Epidermal melanocyte (primary cell): ENCODE measurements around the gene C2CD4C.
"Not testable (repeated sequence)": the region's sequence is repeated elsewhere in the genome, so short reads cannot be mapped to it uniquely, and the experiment has no call there.

Experiments
- DNase-seq: peaks from one replicate; pipeline ENCODE4 v3.0.0; 2011; ENCODE audit warnings: low spot score; ENCODE audit not compliant: insufficient read length

C2CD4C gene

DNA sequence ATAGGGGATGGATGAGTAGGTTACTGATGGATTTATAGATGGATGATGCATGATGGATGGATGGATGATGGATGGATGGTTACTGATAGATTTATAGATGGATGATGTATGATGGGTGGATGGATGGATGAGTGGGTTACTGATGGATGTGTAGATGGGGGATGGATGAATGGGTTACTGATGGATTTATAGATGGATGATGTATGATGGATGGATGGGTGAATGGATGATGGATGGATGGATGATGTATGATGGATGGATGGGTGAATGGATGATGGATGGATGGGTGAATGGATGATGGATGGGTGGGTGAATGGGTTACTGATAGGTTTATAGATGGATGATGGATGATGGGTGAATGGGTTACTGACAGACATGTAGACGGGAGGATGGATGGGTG is 6.3 kb upstream of the C2CD4C start:
- no peak for DNase-seq

DNA sequence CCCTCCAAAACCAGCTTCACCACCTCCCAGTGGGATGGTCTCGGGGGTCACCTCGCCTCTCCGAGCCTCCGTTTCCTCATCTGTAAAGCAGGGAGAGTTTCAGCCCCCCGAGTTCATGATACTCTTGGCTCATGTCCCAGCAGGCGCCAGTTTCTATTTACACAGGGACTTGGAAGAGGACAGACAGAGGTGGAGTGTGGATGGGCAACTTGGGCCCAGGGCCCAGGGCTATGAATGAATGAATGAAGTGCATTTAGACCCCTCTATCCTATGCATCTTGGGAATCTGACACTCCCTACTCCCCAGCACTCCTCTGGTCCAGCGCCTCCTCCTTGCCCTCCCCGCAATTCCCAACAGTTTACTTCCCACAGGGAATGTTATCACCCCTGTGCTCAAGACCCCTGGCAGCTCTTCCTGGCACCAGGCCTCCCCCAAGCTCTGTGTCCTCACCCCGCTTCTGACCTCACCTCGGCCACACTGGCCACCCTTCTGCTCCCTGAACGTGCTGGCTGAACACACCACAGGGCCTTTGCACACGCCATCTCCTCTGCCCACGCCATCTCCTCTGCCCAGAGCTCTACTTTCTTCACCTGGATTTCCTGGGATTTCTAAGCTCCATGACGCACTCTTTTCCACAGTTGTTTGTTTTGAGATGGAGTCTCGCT is 4.9 kb upstream of the C2CD4C start:
- no peak for DNase-seq

DNA sequence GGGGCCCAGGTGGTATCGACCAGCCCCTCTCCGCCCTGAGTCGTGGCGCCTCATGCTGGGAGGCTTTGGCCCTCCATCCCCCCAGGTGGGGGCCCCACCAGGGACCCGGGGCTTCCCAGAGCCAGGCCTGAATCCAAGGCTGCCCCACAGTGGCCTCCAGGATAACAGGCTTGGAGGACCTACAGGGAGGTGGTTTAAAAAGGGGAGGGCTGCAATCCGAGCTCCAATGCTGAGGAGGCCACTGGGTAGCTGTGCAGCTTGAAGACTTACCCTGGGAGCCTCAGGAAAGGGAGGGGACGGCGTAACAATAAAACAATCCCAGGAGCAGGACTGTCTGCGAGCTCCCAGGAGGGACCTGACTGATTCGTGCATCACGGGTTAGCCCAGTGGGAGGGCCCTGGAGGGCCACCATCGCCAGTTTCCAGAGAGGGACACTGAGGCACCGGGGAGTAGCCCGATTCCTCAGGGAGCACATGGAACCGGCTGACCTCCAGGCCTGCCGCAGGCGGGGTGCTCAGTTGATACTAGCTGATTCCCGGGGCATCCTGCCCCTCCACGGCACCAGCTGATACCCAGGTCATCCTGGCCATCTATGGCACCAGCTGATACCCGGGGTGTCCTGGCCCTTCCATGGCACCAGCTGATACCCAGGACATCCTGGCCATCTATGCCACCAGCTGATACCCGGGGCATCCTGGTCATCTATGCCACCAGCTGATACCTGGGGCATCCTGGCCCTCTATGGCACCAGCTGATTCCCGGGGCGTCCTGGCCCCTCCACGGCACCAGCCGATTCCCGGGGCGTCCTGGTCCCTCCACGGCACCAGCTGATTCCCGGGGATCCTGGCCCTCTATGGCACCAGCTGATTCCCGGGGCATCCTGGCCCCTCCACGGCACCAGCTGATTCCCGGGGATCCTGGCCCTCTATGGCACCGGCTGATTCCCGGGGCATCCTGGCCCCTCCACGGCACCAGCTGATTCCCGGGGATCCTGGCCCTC is 3.7 kb upstream of the C2CD4C start:
- DNase-seq: no peak

DNA sequence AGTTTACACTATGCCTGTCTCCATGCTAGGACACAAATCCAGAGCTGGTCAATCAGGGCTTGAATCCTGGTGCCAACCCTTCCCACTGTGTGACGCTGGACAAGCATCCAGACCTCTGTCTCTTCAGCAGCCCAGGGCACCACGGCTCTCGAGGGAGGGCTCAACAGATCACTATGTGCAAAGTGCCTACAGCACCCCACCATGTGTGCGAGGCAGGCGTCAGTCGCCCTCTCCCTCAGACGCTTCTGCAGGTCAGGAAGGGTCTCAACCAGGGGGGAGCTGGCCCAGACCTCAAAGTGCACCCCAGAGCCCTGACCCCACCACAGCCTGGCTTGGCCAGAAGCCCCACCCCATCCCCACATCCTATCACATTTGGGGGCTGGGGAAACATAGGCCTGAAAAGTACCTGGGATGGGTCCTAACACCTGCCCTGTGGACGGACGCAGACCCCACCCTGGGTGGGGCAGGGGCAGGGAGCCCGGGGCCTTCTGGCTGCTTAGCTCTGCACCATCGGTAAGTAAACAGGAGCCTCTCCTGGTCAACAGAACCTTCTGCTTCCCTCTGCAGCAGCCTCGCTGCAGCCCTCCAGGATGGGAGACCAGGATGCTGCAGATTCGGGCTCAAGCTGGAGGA is 2.9 kb upstream of the C2CD4C start:
- no peak for DNase-seq

DNA sequence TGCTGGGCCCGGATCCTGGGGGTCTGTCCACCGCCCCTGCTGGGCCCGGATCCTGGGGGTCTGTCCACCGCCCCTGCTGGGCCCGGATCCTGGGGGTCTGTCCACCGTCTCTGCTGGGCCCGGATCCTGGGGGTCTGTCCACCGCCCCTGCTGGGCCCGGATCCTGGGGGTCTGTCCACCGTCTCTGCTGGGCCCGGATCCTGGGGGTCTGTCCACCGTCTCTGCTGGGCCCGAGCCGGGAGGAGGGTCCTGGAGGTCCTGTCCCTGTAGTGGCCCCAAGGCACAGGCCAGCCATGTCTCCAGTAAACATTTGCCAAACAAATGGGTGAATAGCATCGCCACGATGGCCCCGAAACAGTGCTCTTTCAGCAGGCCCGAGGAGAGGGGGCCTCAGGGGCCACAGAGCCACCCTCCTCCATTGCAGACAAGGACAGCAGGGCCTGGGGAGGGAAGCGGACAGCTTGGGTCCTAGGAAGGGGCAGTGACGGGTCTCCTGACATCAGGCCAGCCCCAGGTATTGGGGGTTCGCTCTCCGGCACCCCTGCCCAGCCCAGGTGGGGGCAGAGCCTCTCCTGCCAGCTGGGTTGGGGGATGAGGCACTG is 2.3 kb upstream of the C2CD4C start:
- not testable (repeated sequence) for DNase-seq

DNA sequence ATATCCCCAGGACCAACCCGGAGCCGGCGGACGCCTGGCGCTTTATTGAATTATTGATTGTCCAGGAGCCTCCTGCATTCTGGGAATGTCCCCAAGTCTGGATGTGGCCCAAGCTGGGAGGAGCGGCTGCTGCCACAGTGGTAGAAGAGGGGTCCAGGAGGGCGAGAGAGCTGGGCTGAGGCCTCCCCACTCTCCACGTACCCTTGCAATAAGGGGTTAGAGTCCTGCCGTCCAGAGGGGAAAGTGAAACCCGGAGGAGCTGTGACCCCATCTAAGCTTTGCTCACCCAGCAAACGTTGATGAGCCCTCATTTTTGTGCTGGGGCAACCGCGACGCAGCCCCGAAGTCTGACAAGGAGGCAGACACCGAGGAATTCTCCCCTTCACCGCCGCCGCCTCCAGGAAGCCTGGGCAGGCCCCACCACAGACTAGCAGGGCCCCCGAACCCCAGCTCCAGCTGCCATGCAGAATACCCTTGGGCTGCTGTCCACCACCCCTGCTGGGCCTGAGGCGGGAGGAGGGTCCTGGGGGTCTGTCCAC is 1.4 kb upstream of the C2CD4C start:
- no peak for DNase-seq

DNA sequence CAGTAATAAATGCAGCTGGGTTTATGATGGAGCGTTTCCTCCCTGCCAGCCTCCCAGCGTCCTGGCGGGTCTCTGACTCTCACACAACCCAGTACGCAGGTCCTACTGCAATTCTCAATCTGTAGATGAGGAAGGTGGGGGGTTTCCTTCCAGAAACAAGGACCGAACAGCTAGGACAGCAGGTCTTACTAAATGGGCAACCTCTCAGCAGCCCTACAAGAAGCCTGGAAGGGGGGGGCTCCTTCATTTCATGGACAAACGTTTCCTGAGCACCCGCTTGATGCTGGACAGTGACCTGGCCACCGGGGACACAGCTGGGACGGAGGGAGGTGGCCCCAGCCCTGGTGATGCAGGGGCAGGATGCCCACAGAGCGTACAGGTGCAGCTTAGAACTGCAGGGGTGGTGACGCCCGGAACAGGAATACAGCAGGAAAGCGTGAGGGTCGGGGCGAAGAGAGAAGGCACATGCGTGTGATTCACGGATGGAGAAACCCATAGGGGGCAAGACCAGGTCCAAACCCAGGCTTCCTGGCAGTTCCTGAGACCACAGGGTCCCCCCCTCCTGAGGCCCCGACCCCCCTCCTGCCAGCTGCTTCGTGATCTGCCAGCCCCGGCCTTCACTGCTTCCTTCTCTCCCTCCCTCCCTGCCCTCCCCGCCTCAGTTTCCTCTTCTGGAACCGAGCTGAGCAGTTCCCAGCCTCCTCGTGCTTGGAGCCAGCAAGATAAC is 732 bp upstream of the C2CD4C start:
- DNase-seq: no peak

DNA sequence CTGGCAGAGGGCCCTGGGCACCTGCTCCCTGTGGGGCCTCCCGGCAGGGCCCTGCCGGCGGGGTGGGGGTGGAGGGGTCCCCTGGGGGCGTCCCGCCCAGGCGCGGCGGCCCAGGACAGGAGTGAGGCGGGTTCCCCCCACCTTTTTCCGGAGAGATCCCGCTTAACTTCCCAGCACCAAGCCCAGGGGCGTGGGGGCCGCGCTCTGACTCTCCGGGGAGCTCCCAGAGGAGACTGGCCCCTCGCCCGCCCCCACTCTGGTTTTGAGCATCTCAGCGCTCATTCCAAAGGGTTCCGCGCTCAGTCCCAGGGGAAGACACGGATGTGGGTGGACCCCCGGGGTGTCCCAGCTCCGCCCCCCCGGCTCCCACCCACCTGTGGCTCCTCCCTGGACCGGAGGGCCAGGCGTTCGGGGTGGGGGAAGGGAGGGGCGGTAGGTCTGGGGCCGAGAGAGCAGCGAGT is 476 bp downstream of the C2CD4C start:
- no peak for DNase-seq

DNA sequence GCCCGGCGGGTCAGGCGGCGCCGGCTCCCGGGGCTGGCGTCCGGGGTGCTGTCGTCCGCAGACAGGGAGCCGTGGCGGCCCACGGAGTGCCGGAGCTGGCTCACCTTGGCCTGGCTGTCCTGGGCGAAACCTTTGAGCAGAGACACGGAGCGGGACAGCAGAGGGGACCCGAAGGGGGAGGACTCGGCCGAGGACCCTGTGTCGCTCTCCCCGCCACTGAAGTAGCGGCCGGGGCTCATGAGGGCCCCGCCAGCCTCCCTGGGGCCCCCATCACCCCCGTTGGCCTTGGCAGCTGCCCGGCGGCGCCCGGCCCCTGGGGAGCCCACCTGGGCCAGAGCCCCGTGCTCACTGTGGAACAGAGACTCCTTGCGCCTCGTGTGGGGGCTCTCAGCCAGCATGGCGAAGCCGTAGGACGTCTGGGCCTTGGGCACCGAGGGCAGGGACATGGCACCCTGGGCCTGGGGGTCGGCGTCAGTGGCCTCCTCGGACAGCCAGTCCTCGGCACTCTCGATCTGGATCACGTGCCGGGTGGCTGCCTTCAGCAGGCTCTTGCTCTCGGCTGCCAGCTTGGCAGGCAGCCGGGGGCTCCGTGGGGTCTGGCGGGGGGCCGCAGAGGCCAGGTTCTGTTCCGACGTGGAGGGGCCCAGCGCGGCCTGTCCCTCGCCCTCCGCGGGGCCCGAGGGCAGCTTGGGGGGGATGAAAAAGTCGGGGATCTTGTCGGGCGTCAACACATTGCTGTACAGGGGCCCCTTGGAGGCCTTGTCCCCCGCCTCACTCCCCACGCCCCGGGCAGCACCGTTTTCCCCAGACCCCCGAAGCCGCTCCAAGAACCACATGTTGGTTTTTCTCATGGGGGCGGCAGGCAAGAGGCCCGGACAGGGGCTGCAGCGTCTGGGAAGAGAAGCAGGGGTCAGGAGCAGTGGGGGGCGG is 1.2 kb downstream of the C2CD4C start:
- no peak for DNase-seq

DNA sequence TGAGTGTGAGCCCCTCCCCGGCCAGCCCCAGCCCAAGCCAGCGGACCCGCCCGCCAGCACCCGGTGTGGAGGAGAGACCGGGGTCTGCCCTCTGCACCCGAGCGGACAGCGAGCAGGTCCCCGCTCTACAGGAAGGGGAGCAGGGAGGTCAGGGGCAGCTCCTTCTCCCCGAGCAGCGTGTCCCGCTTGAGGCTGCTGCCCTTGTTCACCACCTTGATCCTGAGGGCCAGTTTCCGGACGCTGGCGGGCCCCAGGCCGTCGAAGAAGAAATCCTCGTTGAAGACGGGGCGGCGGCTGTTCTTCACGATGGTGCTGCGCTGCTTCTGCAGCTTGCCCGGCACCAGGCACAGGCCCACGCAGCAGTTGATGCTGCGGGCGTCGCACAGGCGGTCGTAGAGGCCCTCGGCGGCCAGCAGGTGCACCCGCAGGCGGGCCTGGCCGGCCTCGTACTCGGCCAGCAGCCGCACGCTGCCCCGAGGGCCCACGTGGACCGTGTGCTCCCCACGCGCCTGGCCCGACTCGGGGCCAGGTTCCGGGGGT is 1.9 kb downstream of the C2CD4C start:
- no peak for DNase-seq

DNA sequence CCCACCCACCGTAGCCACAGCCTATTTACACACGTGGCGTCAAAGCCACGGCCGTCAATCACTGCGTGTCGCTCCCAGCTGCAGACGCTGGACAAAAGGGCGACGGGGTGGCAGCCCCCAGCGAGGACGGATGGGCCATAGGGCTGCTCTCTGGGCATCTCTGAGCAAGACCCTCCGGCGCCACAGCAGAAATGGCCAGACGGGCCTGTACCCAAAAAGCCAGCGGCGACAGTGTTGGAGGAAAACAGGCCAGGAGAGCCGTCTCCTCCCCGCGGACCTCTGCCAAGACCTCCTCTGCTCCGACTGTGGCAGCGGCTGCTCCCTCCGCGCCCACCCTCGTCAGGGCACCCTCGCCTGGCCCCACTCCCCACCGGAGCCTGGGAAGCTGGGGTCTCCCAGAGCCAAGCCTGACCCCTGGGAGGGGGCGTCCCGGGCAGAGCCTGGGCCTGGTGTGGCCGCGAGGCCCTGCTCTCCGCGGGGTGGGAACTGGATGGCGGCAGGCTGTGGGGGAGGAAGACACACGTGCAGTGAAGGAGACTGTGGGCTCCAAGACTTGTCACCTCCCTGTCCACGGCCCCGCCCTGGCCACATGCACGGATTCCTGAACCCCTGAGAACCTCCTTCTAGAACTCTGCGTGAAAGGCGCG is 2.7 kb downstream of the C2CD4C start:
- DNase-seq: no peak

DNA sequence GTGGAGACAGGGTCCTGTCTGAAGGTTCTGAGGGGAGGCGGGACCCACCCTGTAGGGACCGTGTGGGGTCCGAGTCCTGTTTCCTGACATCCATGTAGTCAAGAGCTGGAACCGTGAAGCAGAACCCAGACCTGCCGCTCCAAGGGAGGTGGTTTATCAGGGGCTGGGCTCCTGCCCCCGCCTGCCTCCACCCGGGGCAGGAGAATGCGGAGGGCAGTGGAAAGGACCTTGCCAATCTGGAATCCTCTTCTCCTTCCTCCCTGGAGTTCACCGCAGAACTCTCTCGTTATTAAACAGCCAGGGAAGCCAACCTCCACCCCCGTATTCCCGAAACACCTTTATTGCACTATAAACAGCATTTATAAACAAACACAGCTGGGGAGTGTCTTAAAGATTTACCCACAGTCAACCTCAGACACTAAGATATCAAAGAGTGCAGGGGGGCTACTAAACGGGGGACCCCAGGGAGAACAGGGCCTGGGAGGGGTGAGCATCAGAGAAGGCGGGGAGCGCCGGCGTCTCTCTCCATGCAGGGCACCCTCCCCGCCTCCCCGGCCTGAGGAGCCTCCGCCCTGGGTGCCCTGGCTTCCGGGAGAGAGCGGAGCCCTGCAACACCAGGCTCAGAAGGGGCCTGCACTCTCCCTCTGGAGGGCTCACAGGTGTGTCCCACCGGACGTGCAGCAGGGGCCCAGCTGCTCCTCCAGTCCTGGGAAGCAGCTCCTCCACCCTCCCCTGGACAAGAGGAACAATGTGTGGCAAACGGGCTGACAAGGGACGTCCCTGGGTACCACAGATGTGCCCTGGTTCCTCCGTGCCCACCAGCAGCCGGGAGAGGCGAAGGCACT is 3.6 kb downstream of the C2CD4C start:
- no peak for DNase-seq

DNA sequence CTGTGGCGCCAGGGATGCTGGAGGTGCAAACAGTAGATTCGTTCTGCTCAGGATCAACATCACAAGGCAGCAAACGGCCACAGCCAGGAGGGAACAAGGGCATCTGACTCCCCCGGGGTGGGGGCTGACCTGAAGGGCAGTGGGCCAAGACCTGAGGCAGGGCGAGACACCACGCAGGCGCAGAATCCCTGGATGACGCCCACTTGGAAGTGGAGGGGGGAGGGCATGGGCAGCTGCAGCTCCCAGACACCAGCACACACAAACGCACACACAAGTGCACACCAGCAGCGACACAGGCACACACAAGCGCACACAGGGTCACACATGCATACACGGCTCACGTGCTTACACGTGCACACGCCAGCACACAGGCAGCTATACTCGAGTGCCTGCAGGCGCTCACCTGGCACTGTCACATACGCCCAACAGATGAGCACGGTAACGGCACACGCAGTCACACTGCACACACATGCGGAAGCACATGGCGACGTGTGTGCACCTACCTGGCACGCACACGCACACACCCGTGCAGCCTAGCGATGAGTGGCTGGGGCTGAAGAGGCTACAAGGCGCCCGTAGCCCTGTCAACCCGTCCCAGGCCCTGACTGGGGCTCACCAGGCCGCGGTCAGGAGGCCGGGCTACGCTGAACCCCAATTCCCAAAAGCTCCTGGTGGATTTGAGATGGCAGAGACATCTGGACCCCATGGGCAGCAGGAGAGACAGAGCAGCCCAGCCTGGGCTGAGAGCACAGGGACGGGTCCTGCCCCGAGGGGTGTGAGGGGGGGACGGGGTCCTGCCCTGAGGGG is 5.5 kb downstream of the C2CD4C start:
- DNase-seq: no peak

DNA sequence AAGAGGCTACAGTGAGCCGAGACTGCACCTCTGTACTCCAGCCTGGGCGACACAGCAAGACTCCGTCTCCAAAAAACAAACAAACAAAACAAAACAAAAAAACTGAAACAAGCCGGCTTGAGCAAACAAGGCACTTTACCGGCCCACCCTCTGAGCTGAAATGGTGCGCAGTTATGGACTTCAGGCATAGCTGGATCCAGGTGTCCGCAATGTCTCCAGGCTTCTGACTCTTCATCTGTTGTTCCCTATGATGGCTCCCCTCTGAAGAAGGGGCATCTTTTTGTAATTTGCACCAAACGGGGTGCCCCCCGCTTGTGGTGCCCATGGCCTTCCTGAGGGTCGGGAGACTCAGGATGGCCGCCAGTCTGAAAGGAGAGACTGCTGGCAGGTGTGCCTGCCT is 6.2 kb downstream of the C2CD4C start:
- DNase-seq: no peak

DNA sequence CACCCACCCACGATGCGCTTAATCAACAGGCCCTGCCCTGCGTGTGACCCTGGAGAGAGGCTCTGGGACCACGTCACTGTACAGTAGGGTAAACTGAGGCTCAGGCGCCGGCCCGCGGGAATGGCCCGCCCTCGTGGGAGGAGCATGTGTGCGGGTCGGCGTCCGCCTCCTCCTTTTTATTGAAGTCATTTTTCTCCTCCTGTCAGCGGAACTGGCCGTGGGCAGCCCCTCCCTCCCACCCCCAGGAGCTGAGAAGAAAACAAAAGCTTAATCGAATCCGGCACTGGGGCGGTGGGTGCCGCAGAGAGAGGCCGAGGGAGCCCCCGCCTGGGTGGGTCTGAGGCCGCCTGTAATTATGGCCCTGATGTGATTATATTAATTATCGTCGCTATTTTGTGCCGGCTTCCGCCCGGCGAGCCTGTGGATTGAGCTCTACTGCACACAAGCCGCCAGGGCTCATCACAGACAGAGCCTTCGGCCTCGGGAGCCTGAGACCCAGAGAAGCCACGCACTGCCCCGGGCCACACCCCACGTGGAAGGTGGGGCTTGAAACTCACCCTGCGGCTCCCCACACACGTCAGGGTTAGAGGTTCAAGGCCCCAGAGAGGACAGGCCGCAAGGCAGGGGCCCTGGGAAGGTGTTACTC is 7.0 kb downstream of the C2CD4C start:
- no peak for DNase-seq

DNA sequence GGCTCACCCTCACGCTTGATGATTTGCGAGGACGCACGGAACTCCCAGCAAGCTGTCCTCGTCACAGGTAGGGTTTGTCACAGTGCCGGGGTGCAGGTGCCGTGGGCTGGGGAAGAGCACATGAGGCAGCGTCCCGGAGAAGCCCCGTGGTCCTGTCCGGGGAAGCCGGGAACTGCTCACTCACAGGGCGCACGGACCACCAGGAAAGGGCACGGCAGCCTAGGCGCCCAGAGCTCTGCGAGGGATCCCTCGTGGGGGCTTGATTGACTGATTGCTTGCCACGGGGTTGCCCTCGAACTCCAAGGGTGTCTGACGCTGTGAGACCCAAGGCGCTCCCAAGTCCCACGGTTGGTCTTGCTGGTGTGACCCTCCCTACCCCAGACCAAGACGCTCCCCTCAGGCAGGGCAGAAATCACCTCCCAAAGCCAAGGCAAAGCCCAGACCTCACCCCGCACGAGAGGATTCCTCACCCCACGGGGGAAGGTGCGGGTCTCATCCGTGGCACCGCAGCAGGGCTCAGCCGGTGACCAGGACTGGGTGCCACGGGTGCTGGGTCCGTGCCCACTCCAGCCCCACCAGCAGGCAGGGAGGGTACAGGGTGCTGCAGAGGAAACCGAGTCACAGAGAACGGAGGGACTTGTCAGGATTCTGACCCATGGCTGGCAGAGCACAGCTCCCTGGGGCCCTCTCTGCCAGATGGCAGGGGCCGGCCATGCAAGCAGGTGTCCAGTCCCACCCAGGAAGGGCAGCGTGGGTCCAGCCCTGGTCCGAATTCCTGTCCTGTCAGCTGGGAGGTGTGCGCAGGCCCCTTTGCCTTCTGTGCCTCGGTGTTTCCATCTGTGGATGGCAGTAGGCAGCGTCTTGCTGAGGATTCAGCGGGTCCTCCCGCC is 7.7 kb downstream of the C2CD4C start:
- no peak for DNase-seq
